SKM-1 treated with dmso at 0.1 percent for 144 hours (cell line): ENCODE data around the gene PARD3.

Source experiments
- DNase-seq: peaks from one replicate; lab custom pipeline; 2025; ENCODE audit not compliant: unreplicated experiment; lab: John Stamatoyannopoulos, UW

PARD3 gene

DNA sequence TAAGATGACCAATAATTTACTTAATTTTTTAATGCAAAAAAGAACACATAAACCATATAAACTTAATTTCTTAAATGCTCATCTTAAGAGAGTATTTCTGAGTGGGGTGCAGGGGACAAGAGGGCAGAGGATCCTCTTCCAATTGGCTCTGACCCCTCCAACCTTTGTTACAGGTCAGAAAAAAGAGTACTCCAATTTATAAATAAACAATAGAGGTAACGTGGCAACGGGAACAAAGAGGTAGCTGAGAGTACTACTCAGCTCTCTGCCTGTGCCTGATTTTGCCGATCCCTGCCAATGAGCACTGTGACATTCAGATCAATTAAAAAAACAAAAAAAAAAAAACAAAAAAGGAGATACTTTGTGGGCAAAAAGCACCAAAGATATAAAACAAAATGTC is 307.9 kb downstream of the PARD3 start:
- no peak for DNase-seq

- no peak for DNase-seq
These were observed 308.3 kb downstream of the PARD3 start for GRCh38 chr10:34506786-34507185.

GRCh38 chr10:34505338-34505737 is 309.8 kb downstream of the PARD3 start:
- DNase-seq, result no peak

- no peak for DNase-seq
These were observed 310.6 kb downstream of the PARD3 start for GRCh38 chr10:34504534-34504933.

DNA sequence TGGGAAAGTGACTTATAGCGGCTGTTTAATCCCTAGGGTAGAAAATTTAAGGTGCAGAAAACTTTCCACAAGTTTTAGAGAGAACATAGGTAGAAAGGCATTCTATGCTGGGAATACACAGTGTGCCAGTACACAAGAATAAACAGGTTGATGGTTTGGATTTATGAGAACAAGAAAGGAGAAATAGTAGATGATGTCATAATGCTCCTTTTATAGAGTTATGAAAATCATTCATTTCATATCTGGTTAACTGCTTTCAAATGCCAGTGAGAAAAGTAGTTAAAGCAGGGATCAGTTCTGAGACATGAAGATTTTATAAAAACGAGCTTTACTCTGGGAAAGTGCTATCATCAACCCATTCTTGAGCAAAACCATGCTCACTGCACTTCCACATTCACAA is 311.4 kb downstream of the PARD3 start:
- DNase-seq, result no peak

GRCh38 chr10:34499612-34500279 is 315.4 kb downstream of the PARD3 start:
- no peak for DNase-seq

DNA sequence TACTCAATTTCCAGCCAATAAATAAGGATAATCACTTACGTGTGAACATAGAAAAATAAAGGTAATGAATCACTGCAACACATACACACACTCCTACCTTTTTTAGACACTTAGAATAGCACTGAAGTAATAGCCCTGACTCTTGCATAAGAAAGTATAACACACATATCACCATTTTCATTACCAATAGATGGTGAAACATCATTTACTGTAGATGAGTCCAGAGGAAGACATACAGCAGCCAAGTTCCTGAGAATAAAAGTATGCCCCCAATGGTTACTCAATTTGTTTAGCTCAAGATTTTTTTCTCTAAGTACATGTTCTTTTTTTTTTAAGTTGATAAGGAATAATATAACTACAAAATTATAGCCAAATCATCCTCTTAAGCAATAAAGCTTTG is 316.3 kb downstream of the PARD3 start:
- no peak for DNase-seq

GRCh38 chr10:34495938-34496337 is 319.2 kb downstream of the PARD3 start:
- no peak for DNase-seq

DNA sequence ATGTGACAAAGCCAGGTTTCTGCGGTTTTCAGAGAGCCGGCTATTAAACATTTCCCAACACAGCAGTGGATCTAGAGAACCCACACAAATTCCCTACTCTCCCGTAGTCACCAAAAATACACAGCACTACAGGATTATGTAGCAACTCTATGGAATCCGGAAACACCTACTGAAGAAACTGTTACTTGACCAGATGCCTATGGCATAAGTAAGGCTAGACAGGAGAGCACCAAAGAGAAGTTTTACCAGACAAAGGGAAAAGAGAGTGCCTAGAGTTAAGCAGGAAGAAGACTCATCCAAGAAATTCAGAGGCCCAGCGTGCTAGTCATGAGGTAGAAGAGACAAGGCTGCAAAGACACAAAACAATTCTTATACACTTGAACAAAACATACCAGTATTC is 321.1 kb downstream of the PARD3 start:
- DNase-seq, result no peak

DNA sequence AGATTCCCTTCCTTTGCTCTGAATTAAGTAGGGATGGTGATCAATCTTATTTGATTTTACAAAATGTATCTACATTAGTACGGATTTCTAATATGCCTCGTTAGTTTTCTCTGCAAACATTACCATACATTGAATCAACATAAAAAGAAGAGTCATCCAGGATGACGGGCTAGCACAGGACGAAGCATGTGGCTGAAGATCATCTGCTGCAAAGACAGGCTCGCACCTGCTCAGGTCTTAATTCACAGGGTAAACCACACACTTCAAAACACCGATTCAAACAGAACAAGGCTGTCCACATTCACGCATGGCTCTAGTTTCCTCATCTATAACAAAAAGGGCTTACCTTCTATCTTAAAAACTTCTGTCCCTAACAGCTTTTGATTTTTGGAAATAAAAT is 323.0 kb downstream of the PARD3 start:
- DNase-seq, result no peak

GRCh38 chr10:34491678-34492077 is 323.4 kb downstream of the PARD3 start:
- no peak for DNase-seq

- DNase-seq, result no peak
These were observed 324.9 kb downstream of the PARD3 start for GRCh38 chr10:34489973-34490745.

DNA sequence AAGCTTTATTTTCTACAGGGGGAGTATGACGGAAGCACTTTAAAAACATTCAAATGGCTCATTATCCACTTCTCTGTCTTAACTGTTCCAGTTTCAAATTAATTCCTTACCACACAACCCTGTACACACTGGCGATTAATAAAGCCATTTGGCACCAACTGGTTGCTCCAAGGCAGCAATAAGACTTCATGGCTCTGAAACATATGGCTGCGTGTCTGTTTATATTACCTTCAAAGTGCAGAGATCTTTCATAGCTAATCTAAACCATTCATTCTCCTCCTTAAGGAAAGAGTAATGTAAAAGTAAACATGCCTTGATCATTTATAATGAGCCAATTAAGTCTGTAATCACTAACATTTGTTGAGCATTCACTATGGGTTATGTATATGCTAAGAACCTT is 325.7 kb downstream of the PARD3 start:
- no peak for DNase-seq

- DNase-seq, result no peak
These were observed 326.5 kb downstream of the PARD3 start for GRCh38 chr10:34488476-34489130.

DNA sequence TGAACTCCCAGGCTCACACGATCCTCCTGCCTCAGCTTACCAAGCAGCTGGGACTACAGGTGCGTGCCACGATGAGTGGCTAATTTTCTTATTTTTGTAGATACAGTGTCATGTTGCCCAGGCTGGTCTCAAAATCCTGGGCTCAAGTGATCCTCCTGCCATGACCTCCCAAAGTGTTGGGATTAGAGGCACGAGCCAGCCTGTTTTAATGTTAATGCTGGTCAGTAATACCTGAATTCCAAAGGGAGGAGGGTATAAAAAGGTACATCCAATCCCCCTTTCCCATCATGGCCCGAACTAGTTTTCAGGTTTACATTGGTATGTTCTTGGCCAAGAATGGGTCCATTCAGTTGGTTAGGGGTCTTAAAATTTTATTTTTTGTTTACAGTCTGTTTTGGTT is 329.1 kb downstream of the PARD3 start:
- DNase-seq, result no peak

DNA sequence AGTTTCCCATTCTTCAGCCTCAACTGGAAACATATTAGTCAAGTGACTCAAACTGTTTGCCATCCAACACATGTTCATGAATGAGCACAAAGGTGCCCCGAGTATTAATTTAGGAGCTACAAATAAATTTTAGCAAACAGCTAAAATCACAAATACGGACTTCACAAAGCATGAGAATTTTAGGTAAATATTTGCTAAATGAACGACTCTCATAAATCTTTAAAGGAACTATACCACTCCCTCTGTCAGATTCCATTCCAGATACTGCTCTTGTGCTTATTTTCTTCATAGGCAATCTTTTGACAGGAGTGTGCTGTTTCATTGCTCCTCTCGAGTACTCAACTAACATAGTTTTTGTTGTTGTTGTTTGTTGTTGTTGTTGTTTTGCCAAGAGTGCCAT is 330.9 kb downstream of the PARD3 start:
- DNase-seq, result no peak

- DNase-seq, result no peak
These were observed 334.8 kb downstream of the PARD3 start for GRCh38 chr10:34480345-34480744.

DNA sequence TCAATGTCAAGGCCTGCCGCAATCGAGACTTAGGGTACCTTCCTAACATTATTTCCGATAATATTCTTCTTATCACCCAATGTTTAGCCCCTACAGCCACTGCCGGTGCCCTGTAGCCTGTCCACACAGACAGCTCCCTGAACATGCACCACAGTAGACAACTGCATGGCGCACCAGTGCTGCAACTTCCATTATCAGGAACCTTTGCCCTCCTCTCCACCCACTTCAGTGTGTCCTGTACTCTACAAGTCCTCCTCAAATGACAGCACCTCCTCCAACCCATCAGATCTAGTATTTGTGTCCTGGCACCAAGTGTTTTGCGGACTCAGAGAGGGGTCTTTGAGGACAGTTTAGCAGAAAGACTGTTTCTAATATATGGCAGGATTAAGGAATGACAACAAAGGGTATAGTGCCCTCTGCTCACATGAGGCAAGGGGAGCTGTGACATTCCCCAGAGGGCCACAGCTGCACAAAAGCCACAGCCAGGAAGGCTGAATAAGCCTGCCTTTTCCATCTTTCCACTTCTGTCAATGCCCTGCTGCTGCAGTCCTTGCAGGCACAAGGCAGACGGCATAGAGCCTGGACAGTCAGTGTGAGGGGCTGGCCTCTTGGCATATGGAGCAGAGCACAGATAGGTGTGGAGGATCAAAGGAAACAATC is 335.4 kb downstream of the PARD3 start:
- no peak for DNase-seq

DNA sequence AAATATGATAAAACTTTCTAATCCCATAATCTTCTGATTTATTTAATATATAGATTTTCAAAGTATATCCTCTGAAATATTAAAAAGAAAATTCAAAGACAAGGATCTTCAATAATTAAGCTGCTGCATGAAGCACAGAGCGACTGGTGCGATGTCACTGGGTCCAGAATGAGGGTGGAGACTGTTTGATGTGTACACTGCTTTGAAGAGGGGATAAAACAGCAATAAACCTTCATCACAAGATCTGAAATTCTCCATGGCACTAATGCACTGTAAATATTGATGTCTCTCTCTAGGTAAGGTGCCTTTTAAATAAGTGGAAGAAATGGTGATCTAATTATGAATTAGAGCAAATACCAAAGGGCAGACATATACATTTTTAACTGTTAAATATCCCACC is 337.8 kb downstream of the PARD3 start:
- no peak for DNase-seq

DNA sequence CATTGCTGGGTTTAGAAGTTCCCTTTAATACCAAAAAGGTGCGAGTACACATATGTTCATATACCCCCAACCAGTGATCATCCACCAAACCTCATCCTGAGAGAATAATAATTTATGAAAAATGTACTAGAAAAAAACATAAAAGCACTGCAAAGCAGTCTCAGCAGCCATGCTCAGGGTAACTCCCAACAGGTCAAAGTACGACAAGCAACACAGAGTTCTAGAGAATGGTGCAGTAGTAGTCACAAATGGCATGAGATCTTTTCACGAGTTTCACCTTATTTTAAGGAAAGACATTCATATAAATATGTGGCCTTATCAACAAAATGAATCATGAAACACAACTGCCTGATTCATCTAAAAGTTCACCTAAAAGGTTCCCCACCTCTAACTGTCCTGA is 338.5 kb downstream of the PARD3 start:
- no peak for DNase-seq

DNA sequence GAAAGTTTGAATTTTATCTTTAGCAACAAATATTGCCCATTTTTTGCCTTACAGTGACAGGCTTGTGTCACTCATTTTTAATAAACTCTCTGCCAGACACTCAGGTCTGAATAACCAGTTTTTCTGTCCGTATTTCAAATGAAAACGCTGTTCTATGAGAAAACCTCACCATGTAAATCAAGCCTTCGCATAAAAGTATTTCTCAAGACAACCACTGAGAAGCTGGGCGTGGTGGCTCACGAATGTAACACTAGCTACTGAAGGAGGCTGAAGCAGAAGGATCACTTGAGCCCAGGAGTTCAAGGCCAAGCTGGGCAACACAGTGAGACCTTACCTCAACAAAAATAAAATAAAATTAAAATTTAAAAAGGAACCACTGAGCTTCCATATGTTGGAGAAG is 339.3 kb downstream of the PARD3 start:
- DNase-seq, result no peak

- no peak for DNase-seq
These were observed 339.8 kb downstream of the PARD3 start for GRCh38 chr10:34475274-34475646.
